HL-60/S4 treated with phorbol 12-myristate 13-acetate at 8.2 ng/mL for 4 days and 3 days (cell line): ENCODE data around the gene CCL3.

Source experiments
- in situ Hi-C: fragments of 300-500 bp; cut with MboI; formaldehyde crosslinking; loops from 2 replicates; pipeline ENCODE4 v1.15.0; 2022; ENCODE audit warnings: low sequenced_read_pairs

Gene CCL3

GRCh38 chr17:36055921-36056520, 33.9 kb downstream of the CCL3 start:
- in situ Hi-C loops, result no loop called here

- in situ Hi-C loops, result no loop called here
Measured at GRCh38 chr17:36055171-36055570, 34.8 kb downstream of the CCL3 start.

- in situ Hi-C loops, result no loop called here
Measured at GRCh38 chr17:36049643-36050042, 40.3 kb downstream of the CCL3 start.

GRCh38 chr17:36048066-36048465, 41.9 kb downstream of the CCL3 start:
- in situ Hi-C loops, result no loop called here
